H1 (cell line): ENCODE measurements around the gene PMEPA1.

ENCODE experiments used
- BACH1 ChIP-seq: IDR thresholded peaks from 2 replicates; pipeline ENCODE4 v1.6.1; 2012; ENCODE audit warnings: low read length, improper control_type of control experiment
- CBX5 ChIP-seq: fragments of 300-800, 300-1000 bp; sonication (generic); IDR thresholded peaks from 2 replicates; pipeline ENCODE4 v1.7.1; 2016; ENCODE audit warnings: antibody characterized with exemption, low read length, low read depth
- CREB1 ChIP-seq: IDR thresholded peaks from 2 replicates; pipeline ENCODE4 v1.6.1; 2012; ENCODE audit warnings: inconsistent platforms
- EP300 ChIP-seq, 2 experiments: IDR thresholded peaks; 1 replicate in 1 of 2; 2 replicates in 1 of 2; pipeline ENCODE4 v1.6.1; 2011 to 2012; ENCODE audit warnings: low read depth in 2 of 2, low read length in 2 of 2, mild to moderate bottlenecking in 2 of 2, borderline replicate concordance in 1 of 2, inconsistent platforms in 1 of 2, moderate library complexity in 1 of 2
- EZH2 ChIP-seq: fragments of 200-600 bp; sonication (generic); IDR thresholded peaks from 2 replicates; pipeline ENCODE4 v1.7.1; 2012; ENCODE audit warnings: low read depth, mild to moderate bottlenecking, moderate library complexity, low read length, inconsistent platforms; ENCODE audit not compliant: severe bottlenecking
- JUN ChIP-seq: IDR thresholded peaks from 2 replicates; pipeline ENCODE4 v1.6.1; 2011; ENCODE audit warnings: low read depth, mild to moderate bottlenecking, improper control_type of control experiment, low read length
- POLR2A ChIP-seq, 2 experiments: IDR thresholded peaks; 1 replicate in 1 of 2; 2 replicates in 1 of 2; pipeline ENCODE4 v1.6.1; 2011; ENCODE audit warnings: low read depth in 2 of 2, low read length in 2 of 2, mild to moderate bottlenecking in 2 of 2; ENCODE audit errors: control extremely low read depth in 1 of 2
- RNF2 ChIP-seq: fragments of 200-900, 300-1000 bp; sonication (generic); IDR thresholded peaks from 2 replicates; pipeline ENCODE4 v1.7.1; 2016; ENCODE audit warnings: borderline replicate concordance, low read depth, mild to moderate bottlenecking, antibody characterized with exemption, low read length; ENCODE audit not compliant: poor library complexity, severe bottlenecking; ENCODE audit errors: missing control alignments
- SP4 ChIP-seq: IDR thresholded peaks from 2 replicates; pipeline ENCODE4 v1.6.1; 2012; ENCODE audit warnings: low read length, inconsistent platforms
- TF ChIP-seq, protein P1 (sequence below), 3 experiments: IDR thresholded peaks; 1 replicate in 2 of 3; 2 replicates in 1 of 3; pipeline versions ENCODE4 v1.5.1 to v1.6.1; 2011; ENCODE audit warnings: low read length in 3 of 3, mild to moderate bottlenecking in 3 of 3, inconsistent platforms in 2 of 3, low read depth in 1 of 3, moderate library complexity in 1 of 3; ENCODE audit not compliant: insufficient read depth in 1 of 3; ENCODE audit errors: control extremely low read depth in 1 of 3

- no peak for TF ChIP-seq JUN
- TF ChIP-seq, protein P1, sequence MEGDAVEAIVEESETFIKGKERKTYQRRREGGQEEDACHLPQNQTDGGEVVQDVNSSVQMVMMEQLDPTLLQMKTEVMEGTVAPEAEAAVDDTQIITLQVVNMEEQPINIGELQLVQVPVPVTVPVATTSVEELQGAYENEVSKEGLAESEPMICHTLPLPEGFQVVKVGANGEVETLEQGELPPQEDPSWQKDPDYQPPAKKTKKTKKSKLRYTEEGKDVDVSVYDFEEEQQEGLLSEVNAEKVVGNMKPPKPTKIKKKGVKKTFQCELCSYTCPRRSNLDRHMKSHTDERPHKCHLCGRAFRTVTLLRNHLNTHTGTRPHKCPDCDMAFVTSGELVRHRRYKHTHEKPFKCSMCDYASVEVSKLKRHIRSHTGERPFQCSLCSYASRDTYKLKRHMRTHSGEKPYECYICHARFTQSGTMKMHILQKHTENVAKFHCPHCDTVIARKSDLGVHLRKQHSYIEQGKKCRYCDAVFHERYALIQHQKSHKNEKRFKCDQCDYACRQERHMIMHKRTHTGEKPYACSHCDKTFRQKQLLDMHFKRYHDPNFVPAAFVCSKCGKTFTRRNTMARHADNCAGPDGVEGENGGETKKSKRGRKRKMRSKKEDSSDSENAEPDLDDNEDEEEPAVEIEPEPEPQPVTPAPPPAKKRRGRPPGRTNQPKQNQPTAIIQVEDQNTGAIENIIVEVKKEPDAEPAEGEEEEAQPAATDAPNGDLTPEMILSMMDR (IDR thresholded peaks at IDR 0.05; ENCODE audit: control extremely low read depth in 1 of 3, insufficient read depth in 1 of 3, low read depth in 1 of 3, low read length in 3 of 3) = no peak
- no peak for TF ChIP-seq CREB1
- no peak for TF ChIP-seq EZH2
- TF ChIP-seq BACH1 = no peak
- no peak for TF ChIP-seq POLR2A (IDR thresholded peaks at IDR 0.05; ENCODE audit: control extremely low read depth in 1 of 2, low read depth in 2 of 2, low read length in 2 of 2)
- TF ChIP-seq SP4 = no peak
- no peak for TF ChIP-seq CBX5
- no peak for TF ChIP-seq EP300 (IDR thresholded peaks at IDR 0.05; ENCODE audit: borderline replicate concordance in 1 of 2, low read depth in 2 of 2, low read length in 2 of 2)
- no peak for TF ChIP-seq RNF2
Measured at GRCh38 chr20:57746832-57747404, 37.1 kb upstream of the PMEPA1 start.
